ENCODE results near the gene CYP11A1.

Gene CYP11A1

DNA sequence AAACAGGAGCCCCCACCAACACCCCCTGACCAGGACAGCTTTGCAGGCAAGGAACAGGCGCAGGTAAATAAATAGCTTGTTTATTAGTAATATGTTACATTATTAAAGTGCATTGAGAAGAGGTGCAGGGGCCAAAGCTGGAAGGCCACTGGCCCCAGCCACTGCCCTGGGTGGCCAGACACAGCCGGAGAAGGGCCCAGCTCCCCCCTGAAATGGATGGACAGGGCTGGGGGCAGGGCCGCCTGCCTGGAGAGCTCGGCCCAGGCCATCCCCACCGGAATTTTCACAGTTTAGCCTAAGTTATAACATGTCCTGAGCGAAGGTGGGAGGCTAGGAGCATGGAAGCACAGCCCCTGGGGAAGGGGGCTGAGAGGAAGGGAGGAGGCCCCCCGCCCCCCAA is 41.8 kb upstream of the CYP11A1 start:
- H3K27ac ChIP-seq (ENCODE audit: insufficient read depth, low read length, poor library complexity, severe bottlenecking): no peak overlapping the region

GRCh38 chr15:74408815-74409214 is 41.4 kb upstream of the CYP11A1 start:
- H3K4me3 ChIP-seq (ENCODE audit: insufficient read depth, low read depth, low read length, poor library complexity, severe bottlenecking): no peak overlapping the region
- no peaks in the 10 kb centered on the region for H3K9me3 ChIP-seq (ENCODE audit: control insufficient read depth, low read length)
- no peak for DNase-seq
- H3K27me3 ChIP-seq (replicated peaks; ENCODE audit: control insufficient read depth, insufficient read depth, low read length, poor library complexity, severe bottlenecking): no peaks in the 10 kb centered on the region
- H3K27ac ChIP-seq (ENCODE audit: insufficient read depth, low read length, poor library complexity, severe bottlenecking): no peak overlapping the region
- H3K36me3 ChIP-seq (ENCODE audit: control insufficient read depth, insufficient read depth, low read length): no peaks in the 10 kb centered on the region
- H3K4me1 ChIP-seq (ENCODE audit: control insufficient read depth, insufficient read depth, low read length, poor library complexity, severe bottlenecking): no peaks in the 10 kb centered on the region

More for the DNA sequence above, 41.8 kb upstream of the CYP11A1 start:
- H3K36me3 ChIP-seq (ENCODE audit: control insufficient read depth, insufficient read depth, low read length): no peaks in the 10 kb centered on the region
- H3K27me3 ChIP-seq (replicated peaks; ENCODE audit: control insufficient read depth, insufficient read depth, low read length, poor library complexity, severe bottlenecking): no peaks in the 10 kb centered on the region
- no peaks in the 10 kb centered on the region for H3K9me3 ChIP-seq (ENCODE audit: control insufficient read depth, low read length)
- no peaks in the 10 kb centered on the region for H3K4me1 ChIP-seq (ENCODE audit: control insufficient read depth, insufficient read depth, low read length, poor library complexity, severe bottlenecking)
- H3K4me3 ChIP-seq (ENCODE audit: insufficient read depth, low read depth, low read length, poor library complexity, severe bottlenecking): no peak overlapping the region
- DNase-seq: no peak

DNA sequence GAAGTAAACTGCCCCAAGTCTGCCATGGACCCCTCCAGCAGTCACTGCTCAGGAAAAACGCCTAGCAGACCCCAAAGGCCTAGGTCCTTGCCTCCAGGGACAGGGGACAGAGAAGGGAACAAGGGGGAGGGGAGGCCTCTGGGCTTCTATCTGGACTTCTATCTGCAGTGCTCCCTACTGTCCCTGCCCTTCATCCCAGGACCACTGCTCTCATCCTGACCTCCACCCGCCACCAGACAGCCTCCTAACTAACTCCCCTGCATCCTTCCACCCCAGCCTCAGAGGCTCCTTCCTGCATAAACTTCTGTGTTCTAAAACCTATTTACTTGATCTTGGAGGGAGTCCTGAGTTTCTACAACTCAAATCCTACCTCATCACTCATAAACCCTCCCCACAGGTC is 40.9 kb upstream of the CYP11A1 start:
- H3K27ac ChIP-seq (ENCODE audit: insufficient read depth, low read length, poor library complexity, severe bottlenecking): no peak overlapping the region
- no peaks in the 10 kb centered on the region for H3K36me3 ChIP-seq (ENCODE audit: control insufficient read depth, insufficient read depth, low read length)

GRCh38 chr15:74406992-74407705 is 39.7 kb upstream of the CYP11A1 start:
- Histone ChIP-seq H3K27ac (ENCODE audit: insufficient read depth, low read length, poor library complexity, severe bottlenecking) (no peak overlapping the region), H3K36me3 (ENCODE audit: control insufficient read depth, insufficient read depth, low read length) (no peaks in the 10 kb centered on the region), H3K27me3 (replicated peaks; ENCODE audit: control insufficient read depth, insufficient read depth, low read length, poor library complexity, severe bottlenecking) (no peaks in the 10 kb centered on the region), H3K4me3 (ENCODE audit: insufficient read depth, low read depth, low read length, poor library complexity, severe bottlenecking) (no peak overlapping the region), H3K9me3 (ENCODE audit: control insufficient read depth, low read length) (no peaks in the 10 kb centered on the region), H3K4me1 (ENCODE audit: control insufficient read depth, insufficient read depth, low read length, poor library complexity, severe bottlenecking) (peaks cover 13% of the 10 kb centered on the region)
- no peak for DNase-seq

More for the DNA sequence above, 40.9 kb upstream of the CYP11A1 start:
- Histone ChIP-seq H3K4me1 (ENCODE audit: control insufficient read depth, insufficient read depth, low read length, poor library complexity, severe bottlenecking) (peaks cover 2% of the 10 kb centered on the region), H3K27me3 (replicated peaks; ENCODE audit: control insufficient read depth, insufficient read depth, low read length, poor library complexity, severe bottlenecking) (no peaks in the 10 kb centered on the region), H3K9me3 (ENCODE audit: control insufficient read depth, low read length) (no peaks in the 10 kb centered on the region), H3K4me3 (ENCODE audit: insufficient read depth, low read depth, low read length, poor library complexity, severe bottlenecking) (no peak overlapping the region)
- DNase-seq: no peak

- Histone ChIP-seq H3K4me1 (ENCODE audit: control insufficient read depth, insufficient read depth, low read length, poor library complexity, severe bottlenecking) (peaks cover 13% of the 10 kb centered on the region), H3K4me3 (ENCODE audit: insufficient read depth, low read depth, low read length, poor library complexity, severe bottlenecking) (no peak overlapping the region), H3K36me3 (ENCODE audit: control insufficient read depth, insufficient read depth, low read length) (no peaks in the 10 kb centered on the region)
These were observed 39.1 kb upstream of the CYP11A1 start for GRCh38 chr15:74406517-74406916.

DNA sequence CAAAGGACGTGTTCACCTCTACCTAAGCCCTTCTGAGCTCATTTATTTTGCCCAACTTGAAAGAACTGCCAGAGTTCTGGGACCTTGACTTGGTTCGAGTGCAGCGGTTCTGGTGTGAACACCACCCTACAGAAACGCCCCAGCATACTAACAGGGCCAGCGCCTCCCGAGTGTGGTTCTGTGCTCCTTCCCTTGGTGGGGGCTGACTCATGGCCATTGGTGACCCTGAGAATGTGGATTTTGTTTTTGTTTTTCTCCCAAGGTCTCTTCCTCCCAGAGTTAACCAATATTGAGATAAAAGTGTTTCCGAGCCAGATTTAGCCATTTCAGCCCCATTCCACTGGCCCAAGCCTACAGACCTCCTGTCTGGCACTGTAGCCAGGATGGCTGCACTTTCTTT is 38.4 kb upstream of the CYP11A1 start:
- Histone ChIP-seq H3K36me3 (ENCODE audit: control insufficient read depth, insufficient read depth, low read length) (no peaks in the 10 kb centered on the region), H3K4me3 (ENCODE audit: insufficient read depth, low read depth, low read length, poor library complexity, severe bottlenecking) (no peak overlapping the region), H3K4me1 (ENCODE audit: control insufficient read depth, insufficient read depth, low read length, poor library complexity, severe bottlenecking) (peaks cover 13% of the 10 kb centered on the region), H3K27ac (ENCODE audit: insufficient read depth, low read length, poor library complexity, severe bottlenecking) (no peak overlapping the region), H3K9me3 (ENCODE audit: control insufficient read depth, low read length) (no peaks in the 10 kb centered on the region), H3K27me3 (replicated peaks; ENCODE audit: control insufficient read depth, insufficient read depth, low read length, poor library complexity, severe bottlenecking) (no peaks in the 10 kb centered on the region)
- DNase-seq: no peak

More at GRCh38 chr15:74406517-74406916, 39.1 kb upstream of the CYP11A1 start:
- Histone ChIP-seq H3K27me3 (replicated peaks; ENCODE audit: control insufficient read depth, insufficient read depth, low read length, poor library complexity, severe bottlenecking) (no peaks in the 10 kb centered on the region), H3K9me3 (ENCODE audit: control insufficient read depth, low read length) (no peaks in the 10 kb centered on the region), H3K27ac (ENCODE audit: insufficient read depth, low read length, poor library complexity, severe bottlenecking) (no peak overlapping the region)
- DNase-seq: no peak

DNA sequence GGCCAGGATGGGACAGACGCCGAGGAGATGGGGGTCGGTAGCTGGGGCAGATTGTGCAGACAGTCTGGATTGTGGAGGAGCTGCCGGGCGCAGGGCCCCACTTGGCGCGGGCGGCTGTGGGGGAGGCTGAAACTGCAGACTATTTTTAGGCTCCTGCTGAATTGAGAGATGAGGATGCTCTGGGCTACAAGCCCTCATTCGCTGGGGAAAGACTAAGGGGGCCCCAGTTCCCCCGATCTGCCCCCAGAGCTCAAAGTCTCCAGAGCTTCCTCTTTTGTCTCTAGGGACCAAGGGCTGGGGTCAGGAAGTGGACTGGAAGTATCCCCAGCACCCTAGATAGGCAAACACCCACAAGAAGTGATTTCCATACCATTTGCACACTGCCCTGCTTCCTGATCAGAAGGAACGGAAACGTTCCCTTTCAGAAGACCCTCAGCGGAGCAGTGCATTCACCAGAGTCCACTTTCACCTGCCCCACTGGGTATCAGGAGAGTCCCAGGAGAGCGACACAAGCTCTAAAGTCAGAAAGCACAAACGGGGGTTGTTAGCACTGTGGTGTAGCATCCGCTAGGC is 36.6 kb upstream of the CYP11A1 start:
- no peak for DNase-seq
- H3K4me3 ChIP-seq (ENCODE audit: insufficient read depth, low read depth, low read length, poor library complexity, severe bottlenecking): no peak overlapping the region
- H3K4me1 ChIP-seq (ENCODE audit: control insufficient read depth, insufficient read depth, low read length, poor library complexity, severe bottlenecking): peaks cover 20% of the 10 kb centered on the region
- H3K36me3 ChIP-seq (ENCODE audit: control insufficient read depth, insufficient read depth, low read length): no peaks in the 10 kb centered on the region
- no peaks in the 10 kb centered on the region for H3K27me3 ChIP-seq (replicated peaks; ENCODE audit: control insufficient read depth, insufficient read depth, low read length, poor library complexity, severe bottlenecking)
- no peaks in the 10 kb centered on the region for H3K9me3 ChIP-seq (ENCODE audit: control insufficient read depth, low read length)
- no peak overlapping the region for H3K27ac ChIP-seq (ENCODE audit: insufficient read depth, low read length, poor library complexity, severe bottlenecking)

DNA sequence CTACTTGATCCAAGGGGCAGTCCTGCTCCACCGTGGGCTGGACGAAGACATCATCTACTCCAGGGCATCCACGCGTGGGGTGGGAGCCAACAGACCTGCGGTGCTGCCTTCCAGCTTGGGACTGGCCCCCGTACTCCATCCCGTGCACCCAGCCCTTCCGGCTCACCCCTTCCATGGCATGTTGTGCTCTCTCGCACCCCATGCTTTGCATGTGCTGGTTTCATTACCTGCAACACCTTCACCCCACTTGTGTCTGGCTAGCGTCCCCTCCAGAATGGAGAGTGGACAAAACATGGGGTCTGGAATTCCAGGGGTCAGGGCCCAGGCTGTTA is 36.1 kb upstream of the CYP11A1 start:
- H3K27me3 ChIP-seq (replicated peaks; ENCODE audit: control insufficient read depth, insufficient read depth, low read length, poor library complexity, severe bottlenecking): no peaks in the 10 kb centered on the region
- no peak overlapping the region for H3K27ac ChIP-seq (ENCODE audit: insufficient read depth, low read length, poor library complexity, severe bottlenecking)
- no peak overlapping the region for H3K4me3 ChIP-seq (ENCODE audit: insufficient read depth, low read depth, low read length, poor library complexity, severe bottlenecking)
- H3K36me3 ChIP-seq (ENCODE audit: control insufficient read depth, insufficient read depth, low read length): no peaks in the 10 kb centered on the region
- H3K9me3 ChIP-seq (ENCODE audit: control insufficient read depth, low read length): no peaks in the 10 kb centered on the region
- DNase-seq: no peak
- H3K4me1 ChIP-seq (ENCODE audit: control insufficient read depth, insufficient read depth, low read length, poor library complexity, severe bottlenecking): peaks cover 20% of the 10 kb centered on the region

DNA sequence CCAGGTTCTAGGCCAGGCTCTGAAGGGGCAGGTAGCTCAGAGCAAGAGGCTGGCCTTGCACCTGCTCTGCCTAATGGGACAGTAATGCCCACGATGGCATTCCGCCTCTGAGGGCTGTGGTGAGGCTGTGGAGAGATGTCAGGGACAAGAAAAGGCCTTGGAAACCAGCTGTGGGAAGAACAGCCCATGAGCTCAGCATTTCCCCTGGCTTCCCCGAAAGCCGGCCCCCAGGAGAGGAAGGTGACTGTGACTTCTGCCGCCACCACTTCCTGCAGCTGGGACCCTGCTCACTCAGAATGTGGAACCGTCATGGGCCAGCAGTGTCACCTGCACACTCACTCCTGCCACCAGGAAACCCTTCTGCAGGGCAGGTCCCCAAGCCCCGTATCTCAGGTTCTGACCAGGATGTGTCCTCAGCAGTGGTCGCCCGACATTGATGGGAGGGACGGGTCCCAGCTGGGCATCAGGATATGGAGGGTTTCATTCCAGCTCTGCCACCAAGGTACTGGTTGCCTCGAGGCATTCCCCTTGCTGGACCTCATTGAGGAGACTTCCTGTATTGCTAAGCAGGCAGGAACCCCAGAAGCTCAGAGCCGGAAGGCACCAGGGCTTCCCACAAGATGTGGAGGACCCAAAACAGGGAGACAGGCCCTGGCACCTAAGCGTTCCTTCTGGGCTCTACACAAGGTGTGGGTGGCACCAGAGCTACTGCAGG is 35.6 kb upstream of the CYP11A1 start:
- H3K27ac ChIP-seq (ENCODE audit: insufficient read depth, low read length, poor library complexity, severe bottlenecking): no peak overlapping the region
- H3K4me1 ChIP-seq (ENCODE audit: control insufficient read depth, insufficient read depth, low read length, poor library complexity, severe bottlenecking): peaks cover 20% of the 10 kb centered on the region
- no peaks in the 10 kb centered on the region for H3K27me3 ChIP-seq (replicated peaks; ENCODE audit: control insufficient read depth, insufficient read depth, low read length, poor library complexity, severe bottlenecking)
- DNase-seq: no peak
- no peaks in the 10 kb centered on the region for H3K9me3 ChIP-seq (ENCODE audit: control insufficient read depth, low read length)
- H3K4me3 ChIP-seq (ENCODE audit: insufficient read depth, low read depth, low read length, poor library complexity, severe bottlenecking): no peak overlapping the region
- no peaks in the 10 kb centered on the region for H3K36me3 ChIP-seq (ENCODE audit: control insufficient read depth, insufficient read depth, low read length)

DNA sequence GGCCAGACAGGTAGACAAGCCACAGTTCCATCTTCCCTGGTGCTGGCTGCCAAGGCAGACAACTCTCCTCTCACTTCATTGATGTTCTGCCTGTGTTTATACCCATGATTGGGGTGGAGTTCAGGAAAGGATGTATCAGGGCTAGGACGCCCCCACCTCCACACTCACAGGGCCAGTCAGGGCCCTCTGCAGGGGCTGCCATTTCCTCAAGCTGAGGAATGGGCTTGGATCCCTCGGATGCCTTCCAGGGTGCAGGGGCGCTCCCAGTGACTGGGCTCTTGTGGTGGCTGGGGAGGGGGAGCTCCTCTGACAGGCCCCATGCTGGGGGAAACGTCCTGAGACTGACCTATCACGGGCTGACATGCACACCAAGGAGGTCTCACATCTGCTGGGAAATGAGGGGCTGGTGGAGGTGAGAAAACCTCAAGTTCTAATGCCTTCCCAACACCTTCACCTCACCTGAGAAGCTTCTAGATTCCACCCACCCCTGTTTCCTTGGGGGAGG is 34.9 kb upstream of the CYP11A1 start:
- Histone ChIP-seq H3K27me3 (replicated peaks; ENCODE audit: control insufficient read depth, insufficient read depth, low read length, poor library complexity, severe bottlenecking) (no peaks in the 10 kb centered on the region), H3K9me3 (ENCODE audit: control insufficient read depth, low read length) (no peaks in the 10 kb centered on the region), H3K27ac (ENCODE audit: insufficient read depth, low read length, poor library complexity, severe bottlenecking) (no peak overlapping the region), H3K36me3 (ENCODE audit: control insufficient read depth, insufficient read depth, low read length) (no peaks in the 10 kb centered on the region), H3K4me3 (ENCODE audit: insufficient read depth, low read depth, low read length, poor library complexity, severe bottlenecking) (no peak overlapping the region), H3K4me1 (ENCODE audit: control insufficient read depth, insufficient read depth, low read length, poor library complexity, severe bottlenecking) (peaks cover 20% of the 10 kb centered on the region)
- DNase-seq: no peak
